DMS53 (cell line): ENCODE measurements around the gene FBXO9.
"Not testable (repeated sequence)": the region's sequence is repeated elsewhere in the genome, so short reads cannot be mapped to it uniquely, and the experiment has no call there.

Experiments
- DNase-seq: peaks from one replicate; lab custom pipeline; 2025; lab: John Stamatoyannopoulos, UW

The FBXO9 gene

GRCh38 chr6:53048431-53049195 is 16.6 kb upstream of the FBXO9 start:
- DNase-seq, result no peak

- no peak for DNase-seq
These were observed 15.8 kb upstream of the FBXO9 start for GRCh38 chr6:53049415-53049814.

- DNase-seq, result not testable (repeated sequence)
These were observed 13.1 kb upstream of the FBXO9 start for GRCh38 chr6:53052152-53052551.

- no peak for DNase-seq
These were observed 10.7 kb upstream of the FBXO9 start for GRCh38 chr6:53054532-53054931.

GRCh38 chr6:53055873-53056272 is 9.3 kb upstream of the FBXO9 start:
- DNase-seq, result no peak

- DNase-seq, result peak; percentile 67
These were observed 8.9 kb upstream of the FBXO9 start for GRCh38 chr6:53056273-53056672.

- DNase-seq, result no peak
These were observed 6.6 kb upstream of the FBXO9 start for GRCh38 chr6:53058388-53059195.

- no peak for DNase-seq
These were observed 5.3 kb upstream of the FBXO9 start for GRCh38 chr6:53059648-53060589.

GRCh38 chr6:53062169-53062539 is 3.0 kb upstream of the FBXO9 start:
- no peak for DNase-seq

GRCh38 chr6:53064255-53064654 is 949 bp upstream of the FBXO9 start:
- not testable (repeated sequence) for DNase-seq

GRCh38 chr6:53064726-53065265 is 408 bp upstream of the FBXO9 start:
- DNase-seq, result peak; percentile 99

- peak; percentile 59 for DNase-seq
These were observed 843 bp downstream of the FBXO9 start for GRCh38 chr6:53066077-53066417.

GRCh38 chr6:53066874-53067706 is 1.9 kb downstream of the FBXO9 start:
- DNase-seq, result no peak

GRCh38 chr6:53067849-53068361 is 2.7 kb downstream of the FBXO9 start:
- no peak for DNase-seq

GRCh38 chr6:53069427-53069826 is 4.2 kb downstream of the FBXO9 start:
- no peak for DNase-seq

- DNase-seq, result no peak
These were observed 5.6 kb downstream of the FBXO9 start for GRCh38 chr6:53070806-53071205.

- no peak for DNase-seq
These were observed 9.1 kb downstream of the FBXO9 start for GRCh38 chr6:53074347-53074746.

GRCh38 chr6:53080813-53081212 is 15.6 kb downstream of the FBXO9 start:
- no peak for DNase-seq

GRCh38 chr6:53086302-53086701 is 21.1 kb downstream of the FBXO9 start:
- peak; percentile 8 for DNase-seq

- no peak for DNase-seq
These were observed 24.7 kb downstream of the FBXO9 start for GRCh38 chr6:53089948-53090347.

- no peak for DNase-seq
These were observed 25.4 kb downstream of the FBXO9 start for GRCh38 chr6:53090576-53090975.
